DOHH2 (cell line): ENCODE results near the gene NRXN3.

Experiments used
- H3F3A ChIP-seq: fragments of 200-600 bp; sonication (generic), shearing (Covaris generic); 2 replicates; pipeline ENCODE4 v1.6.0; 2016; ENCODE audit warnings: antibody characterized with exemption, mild to moderate bottlenecking; ENCODE audit not compliant: control insufficient read depth, insufficient read depth
- H3K27ac ChIP-seq: fragments of 200-600 bp; sonication (generic); 2 replicates; pipeline ENCODE4 v1.5.1; 2014; ENCODE audit warnings: low read depth, mild to moderate bottlenecking, low read length, moderate library complexity
- H3K27me3 ChIP-seq: fragments of 200-600 bp; sonication (generic); 2 replicates; pipeline ENCODE4 v1.6.1; 2014; ENCODE audit warnings: mild to moderate bottlenecking, low read length, mixed read lengths; ENCODE audit not compliant: control insufficient read depth
- H3K36me3 ChIP-seq: fragments of 200-600 bp; sonication (generic); 2 replicates; pipeline ENCODE4 v1.6.1; 2014; ENCODE audit warnings: mild to moderate bottlenecking, low read length, moderate library complexity, mixed read lengths; ENCODE audit not compliant: control insufficient read depth
- H3K4me1 ChIP-seq: fragments of 200-600 bp; sonication (generic); 2 replicates; pipeline ENCODE4 v1.6.1; 2014; ENCODE audit warnings: mild to moderate bottlenecking, low read length, mixed read lengths; ENCODE audit not compliant: control insufficient read depth
- H3K4me2 ChIP-seq: fragments of 200-600 bp; sonication (generic); 2 replicates; pipeline ENCODE4 v1.6.0; 2014; ENCODE audit warnings: mild to moderate bottlenecking, low read length, moderate library complexity
- H3K4me3 ChIP-seq: fragments of 200-600 bp; sonication (generic); 2 replicates; pipeline ENCODE4 v1.5.1; 2014; ENCODE audit warnings: mild to moderate bottlenecking, low read length, mixed read lengths
- H3K79me2 ChIP-seq: fragments of 200-600 bp; sonication (generic); 2 replicates; pipeline ENCODE4 v1.6.1; 2014; ENCODE audit warnings: mild to moderate bottlenecking, low read length, mixed read lengths; ENCODE audit not compliant: control insufficient read depth
- H3K9me2 ChIP-seq: fragments of 200-600 bp; sonication (generic); replicated peaks from 2 replicates; pipeline ENCODE4 v1.6.1; 2014; ENCODE audit warnings: mild to moderate bottlenecking, low read length, mixed read lengths; ENCODE audit not compliant: control insufficient read depth
- H3K9me3 ChIP-seq: fragments of 200-600 bp; sonication (generic); 2 replicates; pipeline ENCODE4 v1.6.1; 2014; ENCODE audit warnings: antibody characterized with exemption, low read length, mixed read lengths; ENCODE audit not compliant: control insufficient read depth, insufficient read depth
- H4K20me1 ChIP-seq: fragments of 200-600 bp; sonication (generic); 2 replicates; pipeline ENCODE4 v1.6.0; 2014; ENCODE audit warnings: low read depth, mild to moderate bottlenecking, antibody characterized with exemption, low read length, moderate library complexity; ENCODE audit not compliant: control insufficient read depth, insufficient read depth
- CTCF ChIP-seq: fragments of 200-600 bp; sonication (generic); IDR thresholded peaks from one replicate; pipeline ENCODE4 v1.5.1; 2014; ENCODE audit warnings: antibody characterized with exemption, mild to moderate bottlenecking, low read depth, low read length; ENCODE audit not compliant: poor library complexity, severe bottlenecking
- EZH2phosphoT487 ChIP-seq: fragments of 200-600 bp; sonication (generic); IDR thresholded peaks from 2 replicates; pipeline ENCODE4 v1.6.1; 2017; ENCODE audit warnings: borderline replicate concordance, mild to moderate bottlenecking, antibody characterized with exemption, low read length, moderate library complexity, mixed read lengths

Gene NRXN3

DNA sequence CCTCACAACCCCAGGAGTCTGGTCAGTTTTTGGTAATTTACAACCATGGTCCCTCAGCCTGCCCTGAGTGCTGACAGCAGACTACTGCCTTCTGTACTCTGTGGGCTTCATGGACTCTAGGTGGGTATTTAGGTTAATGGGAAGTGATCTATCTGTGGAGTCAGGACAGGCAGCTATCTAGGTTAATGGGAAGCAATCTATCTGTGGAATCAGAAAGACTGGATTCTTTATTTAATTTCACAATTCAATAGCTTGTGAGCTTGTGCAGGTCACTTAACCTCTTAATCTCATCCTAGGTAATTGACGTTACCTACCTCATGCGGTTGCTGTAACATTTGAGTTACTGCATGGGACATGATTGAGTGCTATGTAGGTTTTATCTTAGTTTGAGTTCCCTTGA lies 777.5 kb downstream of the NRXN3 start:
- Histone ChIP-seq H3K79me2 (no peaks in the 10 kb centered on the region), H3F3A (no peaks in the 10 kb centered on the region), H3K4me2 (no peak overlapping the region), H3K4me3 (no peak overlapping the region), H3K9me2 (no peaks in the 10 kb centered on the region), H3K36me3 (no peaks in the 10 kb centered on the region), H3K27me3 (no peaks in the 10 kb centered on the region; the same call in 1 of the 2 replicates), H3K27ac (no peak overlapping the region), H4K20me1 (no peaks in the 10 kb centered on the region), H3K9me3 (no peaks in the 10 kb centered on the region), H3K4me1 (no peaks in the 10 kb centered on the region)
- no peak for TF ChIP-seq EZH2phosphoT487
- no peak for TF ChIP-seq CTCF

DNA sequence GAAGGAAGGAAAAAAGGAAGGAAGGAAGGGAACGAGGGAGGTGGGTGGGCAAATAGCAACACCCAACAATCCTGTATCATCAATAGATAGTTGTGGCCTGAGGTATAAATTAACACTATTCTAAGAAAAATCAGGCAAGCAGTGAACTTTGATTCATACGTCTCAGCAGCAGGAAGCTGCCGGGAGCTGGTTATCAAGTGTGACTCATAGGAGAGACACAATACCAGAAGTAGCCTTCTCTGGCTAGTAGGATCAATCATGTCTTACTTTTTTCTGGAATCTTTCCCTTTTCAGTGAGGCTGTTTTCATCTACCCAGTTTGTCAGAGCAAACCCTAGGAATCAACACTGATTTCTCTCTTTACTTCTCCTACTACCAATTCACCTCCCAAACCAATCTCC lies 780.5 kb downstream of the NRXN3 start:
- Histone ChIP-seq H3K36me3 (no peaks in the 10 kb centered on the region), H3K79me2 (no peaks in the 10 kb centered on the region), H3K27me3 (no peaks in the 10 kb centered on the region; the same call in 1 of the 2 replicates), H3K4me2 (no peak overlapping the region), H4K20me1 (no peaks in the 10 kb centered on the region), H3K4me3 (no peak overlapping the region), H3K9me2 (no peaks in the 10 kb centered on the region), H3K27ac (no peak overlapping the region), H3F3A (no peaks in the 10 kb centered on the region), H3K9me3 (no peaks in the 10 kb centered on the region), H3K4me1 (no peaks in the 10 kb centered on the region)
- no peak for TF ChIP-seq EZH2phosphoT487
- no peak for TF ChIP-seq CTCF

DNA sequence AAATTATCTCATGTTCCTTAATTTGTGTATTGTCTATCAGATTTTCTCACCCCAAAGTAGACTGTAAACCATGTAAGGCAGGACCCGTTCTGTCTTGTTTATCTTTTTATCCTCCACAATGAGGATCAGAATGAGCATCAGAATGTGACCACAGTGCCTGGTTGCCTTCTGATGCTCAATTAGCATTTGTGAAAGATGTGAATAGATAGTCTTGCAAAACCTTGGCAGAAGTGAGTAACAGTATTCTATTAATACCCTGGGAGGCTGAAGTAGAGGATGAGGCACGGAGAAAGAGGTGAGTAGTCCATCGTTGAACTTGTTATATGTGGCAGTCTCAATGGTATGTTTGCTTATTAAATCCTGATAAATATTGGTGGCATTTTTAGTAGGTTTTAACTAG lies 781.4 kb downstream of the NRXN3 start:
- TF ChIP-seq EZH2phosphoT487 (no peak), CTCF (no peak)
- H3K27me3 ChIP-seq: no peaks in the 10 kb centered on the region; the same call in 1 of the 2 replicates
- H4K20me1 ChIP-seq: no peaks in the 10 kb centered on the region
- H3K9me2 ChIP-seq: no peaks in the 10 kb centered on the region
- no peaks in the 10 kb centered on the region for H3K4me1 ChIP-seq
- H3K4me3 ChIP-seq: no peak overlapping the region
- no peaks in the 10 kb centered on the region for H3K36me3 ChIP-seq
- no peaks in the 10 kb centered on the region for H3F3A ChIP-seq
- no peaks in the 10 kb centered on the region for H3K79me2 ChIP-seq
- no peak overlapping the region for H3K4me2 ChIP-seq
- no peaks in the 10 kb centered on the region for H3K9me3 ChIP-seq
- no peak overlapping the region for H3K27ac ChIP-seq
